IPS-15b (cell line): ENCODE data around the gene TBC1D32.
"Not testable (repeated sequence)": the region's sequence is repeated elsewhere in the genome, so short reads cannot be mapped to it uniquely, and the experiment has no call there.

Experiments
- H3K27me3 ChIP-seq: one replicate; pipeline ENCODE4 v1.6.1; 2013; ENCODE audit warnings: low read length; ENCODE audit not compliant: control insufficient read depth, insufficient read depth
- H3K36me3 ChIP-seq: one replicate; pipeline ENCODE4 v1.6.1; 2013; ENCODE audit warnings: low read length; ENCODE audit not compliant: control insufficient read depth, insufficient read depth
- H3K4me1 ChIP-seq: one replicate; pipeline ENCODE4 v1.6.1; 2013; ENCODE audit warnings: mild to moderate bottlenecking, low read length; ENCODE audit not compliant: control insufficient read depth, insufficient read depth
- H3K4me3 ChIP-seq: one replicate; pipeline ENCODE4 v1.5.1; 2013; ENCODE audit warnings: low read depth, low read length
- H3K9ac ChIP-seq: one replicate; pipeline ENCODE4 v1.6.1; 2013; ENCODE audit warnings: low read depth, mild to moderate bottlenecking, low read length
- H3K9me3 ChIP-seq: one replicate; pipeline ENCODE4 v1.6.1; 2013; ENCODE audit warnings: mild to moderate bottlenecking, low read length; ENCODE audit not compliant: control insufficient read depth, insufficient read depth

TBC1D32 gene

GRCh38 chr6:121314381-121315112, 19.7 kb downstream of the TBC1D32 start:
- Histone ChIP-seq H3K27me3 (no peaks in the 10 kb centered on the region), H3K4me1 (no peaks in the 10 kb centered on the region), H3K9ac (no peak overlapping the region), H3K36me3 (no peaks in the 10 kb centered on the region), H3K9me3 (no peaks in the 10 kb centered on the region), H3K4me3 (no peak overlapping the region)

DNA sequence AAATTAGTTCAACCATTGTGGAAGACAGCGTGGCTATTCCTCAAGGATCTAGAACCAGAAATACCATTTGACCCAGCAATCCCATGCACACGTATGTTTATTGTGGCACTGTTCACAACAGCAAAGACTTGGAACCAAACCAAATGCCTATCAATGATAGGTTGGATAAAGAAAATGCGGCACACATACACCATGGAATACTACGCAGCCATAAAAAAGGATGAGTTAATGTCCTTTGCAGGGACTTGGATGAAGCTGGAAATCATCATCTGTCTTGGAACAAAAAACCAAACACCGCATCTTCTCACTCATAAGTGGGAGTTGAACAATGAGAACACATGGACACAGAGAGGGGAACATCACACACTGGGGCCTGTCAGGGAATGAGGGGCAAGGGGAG, 22.5 kb downstream of the TBC1D32 start:
- not testable (repeated sequence) for H3K27me3 ChIP-seq, H3K4me3 ChIP-seq, H3K9me3 ChIP-seq, H3K9ac ChIP-seq, H3K36me3 ChIP-seq, H3K4me1 ChIP-seq

- Histone ChIP-seq H3K4me3 (no peak overlapping the region), H3K27me3 (no peaks in the 10 kb centered on the region), H3K9ac (no peak overlapping the region), H3K36me3 (no peaks in the 10 kb centered on the region), H3K9me3 (no peaks in the 10 kb centered on the region), H3K4me1 (no peaks in the 10 kb centered on the region)
Measured at GRCh38 chr6:121310495-121310894, 23.8 kb downstream of the TBC1D32 start.

DNA sequence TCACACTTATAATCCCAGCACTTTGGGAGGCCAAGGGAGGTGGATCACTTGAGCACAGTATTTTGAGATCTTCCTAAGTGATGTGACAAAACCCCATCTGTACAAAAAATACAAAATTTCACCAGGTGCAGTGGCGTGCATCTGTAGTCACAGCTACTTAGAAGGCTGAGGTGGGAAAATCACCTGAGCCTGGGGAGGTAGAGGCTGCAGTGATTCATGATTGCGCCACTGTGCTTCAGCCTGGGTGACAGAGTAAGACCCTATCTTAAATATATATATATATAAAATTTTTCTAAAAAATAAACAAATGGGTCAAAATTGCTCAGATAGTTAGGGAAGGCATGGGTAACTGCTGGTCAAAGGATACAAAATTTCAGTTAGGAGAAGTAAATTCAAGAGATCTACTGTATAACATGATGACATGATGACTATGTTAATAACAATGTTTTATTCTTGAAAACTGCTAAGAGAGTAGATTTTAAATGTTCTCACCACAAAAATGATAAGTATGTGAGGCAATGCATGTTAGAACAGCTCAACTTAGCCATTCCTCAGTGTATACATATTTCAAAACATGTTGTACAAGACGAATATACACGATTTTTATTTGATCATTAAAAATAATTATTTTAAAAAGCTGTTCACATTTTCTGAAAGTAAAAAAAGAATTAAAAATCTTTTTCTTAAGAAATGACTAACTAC, 24.4 kb downstream of the TBC1D32 start:
- H3K27me3 ChIP-seq: no peaks in the 10 kb centered on the region
- no peaks in the 10 kb centered on the region for H3K4me1 ChIP-seq
- H3K9me3 ChIP-seq: no peaks in the 10 kb centered on the region
- H3K36me3 ChIP-seq: no peaks in the 10 kb centered on the region
- H3K9ac ChIP-seq: no peak overlapping the region
- no peak overlapping the region for H3K4me3 ChIP-seq

- Histone ChIP-seq H3K4me3 (no peak overlapping the region), H3K9ac (no peak overlapping the region), H3K4me1 (no peaks in the 10 kb centered on the region), H3K9me3 (no peaks in the 10 kb centered on the region), H3K36me3 (no peaks in the 10 kb centered on the region), H3K27me3 (no peaks in the 10 kb centered on the region)
Measured at GRCh38 chr6:121305957-121306607, 28.2 kb downstream of the TBC1D32 start.

DNA sequence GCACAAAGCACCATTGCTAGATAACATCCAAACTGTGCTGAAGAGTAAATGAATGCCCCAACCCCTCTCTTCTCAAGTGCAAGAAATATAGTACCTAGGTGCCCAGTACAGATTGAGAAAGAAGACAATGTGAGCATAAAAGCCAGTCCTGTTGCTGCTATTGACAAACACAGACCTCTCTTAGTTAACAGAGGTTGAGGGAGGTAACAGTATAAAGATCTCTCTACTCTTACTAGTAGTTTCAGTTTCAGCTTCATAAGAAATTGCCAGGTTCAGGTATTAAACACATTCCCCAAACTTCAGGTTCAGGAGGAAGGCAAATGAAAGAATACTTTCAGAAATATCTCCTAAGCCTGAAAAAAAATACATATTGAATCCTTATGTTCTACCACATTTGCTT, 31.4 kb downstream of the TBC1D32 start:
- Histone ChIP-seq H3K27me3 (no peaks in the 10 kb centered on the region), H3K9ac (no peak overlapping the region), H3K4me3 (no peak overlapping the region), H3K36me3 (no peaks in the 10 kb centered on the region), H3K4me1 (no peaks in the 10 kb centered on the region), H3K9me3 (no peaks in the 10 kb centered on the region)

DNA sequence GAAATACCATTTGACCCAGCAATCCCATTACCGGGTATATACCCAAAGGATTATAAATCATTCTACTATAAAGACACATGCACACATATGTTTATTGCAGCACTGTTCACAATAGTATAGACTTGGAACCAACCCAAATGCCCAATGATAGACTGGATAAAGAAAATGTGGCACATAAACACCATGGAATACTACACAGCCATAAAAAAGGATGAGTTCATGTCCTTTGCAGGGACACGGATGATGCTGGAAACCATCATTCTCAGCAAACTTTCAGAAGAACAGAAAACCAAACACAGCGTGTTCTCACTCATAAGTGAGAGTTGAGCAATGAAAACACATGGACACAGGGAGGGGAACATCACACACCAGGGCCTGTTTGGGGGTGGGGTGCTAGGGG, 33.1 kb downstream of the TBC1D32 start:
- not testable (repeated sequence) for H3K27me3 ChIP-seq, H3K4me1 ChIP-seq, H3K4me3 ChIP-seq, H3K9ac ChIP-seq, H3K9me3 ChIP-seq, H3K36me3 ChIP-seq

DNA sequence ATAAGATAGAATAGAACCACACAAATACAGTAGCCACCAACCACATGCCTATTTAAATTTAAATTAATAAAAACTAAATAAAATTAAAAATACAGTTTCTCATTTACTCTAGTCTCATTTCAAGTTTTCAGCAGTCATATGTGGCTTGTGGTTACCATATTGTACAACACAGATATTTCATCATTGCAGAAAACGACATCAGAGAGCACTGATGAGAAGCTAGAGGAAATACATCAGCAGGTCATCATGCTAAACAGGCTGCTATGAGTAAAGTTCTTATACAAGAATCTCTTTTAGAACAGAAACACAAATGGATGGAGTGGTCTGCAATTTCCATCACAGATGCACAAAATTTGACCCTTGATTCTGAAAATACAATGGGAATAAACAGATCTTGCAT, 36.6 kb downstream of the TBC1D32 start:
- no peaks in the 10 kb centered on the region for H3K9me3 ChIP-seq
- H3K4me1 ChIP-seq: no peaks in the 10 kb centered on the region
- no peaks in the 10 kb centered on the region for H3K36me3 ChIP-seq
- no peak overlapping the region for H3K9ac ChIP-seq
- no peaks in the 10 kb centered on the region for H3K27me3 ChIP-seq
- no peak overlapping the region for H3K4me3 ChIP-seq

DNA sequence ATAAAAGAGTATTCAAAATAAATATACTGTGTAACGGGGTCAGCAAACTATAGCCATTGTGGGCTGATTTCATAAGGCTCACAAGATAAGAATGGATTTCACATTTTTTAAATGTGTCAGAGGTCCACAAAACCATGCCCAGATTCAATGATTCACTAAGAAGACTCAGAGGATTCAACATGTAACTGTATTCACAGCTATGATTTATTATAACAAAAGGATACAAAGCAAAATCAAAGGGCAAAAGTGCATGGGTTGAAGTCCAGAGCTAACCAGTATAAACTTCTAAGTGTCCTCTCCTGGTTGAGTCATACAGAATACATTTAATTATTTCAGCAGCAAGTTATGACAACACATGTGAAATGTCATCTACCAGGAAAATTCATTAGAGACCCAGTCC, 49.2 kb downstream of the TBC1D32 start:
- no peaks in the 10 kb centered on the region for H3K27me3 ChIP-seq
- H3K36me3 ChIP-seq: no peaks in the 10 kb centered on the region
- H3K4me1 ChIP-seq: no peaks in the 10 kb centered on the region
- H3K4me3 ChIP-seq: no peak overlapping the region
- H3K9me3 ChIP-seq: no peaks in the 10 kb centered on the region
- H3K9ac ChIP-seq: no peak overlapping the region

- no peak overlapping the region for H3K9ac ChIP-seq
- no peaks in the 10 kb centered on the region for H3K36me3 ChIP-seq
- no peak overlapping the region for H3K4me3 ChIP-seq
- no peaks in the 10 kb centered on the region for H3K4me1 ChIP-seq
- H3K27me3 ChIP-seq: no peaks in the 10 kb centered on the region
- no peaks in the 10 kb centered on the region for H3K9me3 ChIP-seq
Measured at GRCh38 chr6:121274666-121275295, 59.5 kb downstream of the TBC1D32 start.

DNA sequence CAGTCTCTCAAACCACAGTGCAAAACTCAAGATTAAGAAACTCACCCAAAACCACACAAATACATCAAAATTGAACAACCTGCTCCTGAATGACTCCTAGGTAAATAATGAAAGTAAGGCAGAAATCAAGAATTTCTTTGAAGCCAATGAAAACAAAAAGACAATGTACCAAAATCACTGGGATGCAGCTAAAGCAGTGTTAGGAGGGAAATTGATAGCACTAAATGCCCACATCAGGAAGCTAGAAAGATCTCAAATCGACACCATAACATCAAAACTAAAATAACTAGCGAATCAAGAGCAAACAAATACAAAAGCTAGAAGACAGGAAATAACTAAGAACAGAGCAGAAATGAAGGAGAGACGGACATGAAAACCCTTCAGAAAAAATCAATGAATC, 70.5 kb downstream of the TBC1D32 start:
- H3K36me3 ChIP-seq: peaks cover 4% of the 10 kb centered on the region
- H3K4me3 ChIP-seq: no peak overlapping the region
- no peaks in the 10 kb centered on the region for H3K4me1 ChIP-seq
- peaks cover 3% of the 10 kb centered on the region for H3K9me3 ChIP-seq
- no peak overlapping the region for H3K9ac ChIP-seq
- no peaks in the 10 kb centered on the region for H3K27me3 ChIP-seq
